Mucosa of descending colon (tissue), 3 donors: ENCODE results near the gene ALDOC. TPM values are rescaled to one million over a fixed set of nuclear protein-coding genes. Genes with fewer than 3 reads are reported as not detected.
"Not testable (repeated sequence)": the region's sequence is repeated elsewhere in the genome, so short reads cannot be mapped to it uniquely, and the experiment has no call there.

Experiments used
- ATAC-seq: fragments of 200-7000 bp; cut with Tn5 transposase; one replicate; pipeline ENCODE4 v1.9.1; 2020; ENCODE audit warnings: mild to moderate bottlenecking, moderate library complexity
- DNase-seq, 3 donors: peaks; one replicate each; pipeline ENCODE4 v3.0.0-alpha.2; 2020
- H3K36me3 ChIP-seq: fragments of 200-600 bp; one replicate; pipeline ENCODE4 v1.8.0; 2021; ENCODE audit warnings: low read depth, mild to moderate bottlenecking
- H3K4me1 ChIP-seq: fragments of 200-600 bp; one replicate; pipeline ENCODE4 v1.8.0; 2021; ENCODE audit warnings: low read depth, mild to moderate bottlenecking
- H3K4me3 ChIP-seq: fragments of 200-600 bp; one replicate; pipeline ENCODE4 v1.8.0; 2021; ENCODE audit warnings: mild to moderate bottlenecking
- H3K9me3 ChIP-seq: fragments of 200-600 bp; one replicate; pipeline ENCODE4 v1.8.0; 2021; ENCODE audit warnings: mild to moderate bottlenecking
- intact Hi-C, 2 donors: fragments of 100-400 bp; cut with DNase I in 1 of 2; cut with micrococcal nuclease in 1 of 2; formaldehyde crosslinking; loops; one replicate each; pipeline versions ENCODE4 v1.11.0 to v1.11.1; 2022; cut with DNase I, micrococcal nuclease
- total RNA-seq, 3 donors: library from RNA; stranded (reverse); fragmentation: NEBNext Ultra II Directional in 2 of 3; extraction: Animal tissue kit (Norgen Biotek cat#: 25700) in 2 of 3; gene quantifications; one replicate each; pipeline versions ENCODE4 v1.2.1 to v1.2.4, GENCODE V29; 2021 to 2023
- TF ChIP-seq, protein P1 (sequence below): fragments of 200-600 bp; IDR thresholded peaks from one replicate; pipeline ENCODE4 v1.8.0; 2022; ENCODE audit warnings: antibody characterized with exemption, mild to moderate bottlenecking
- donor health status: DM: no; HTN: no; CAD: no; lungs with moderate emphysema.
- donor health status: DM: no; HTN: no; CAD: no.
- donor health status: DM: no; HTN: yes; CAD: no.

ALDOC gene
- total RNA-seq, 3 donors from 2014 or later = 15.3 to 25.4 (median 19.7) TPM

DNA sequence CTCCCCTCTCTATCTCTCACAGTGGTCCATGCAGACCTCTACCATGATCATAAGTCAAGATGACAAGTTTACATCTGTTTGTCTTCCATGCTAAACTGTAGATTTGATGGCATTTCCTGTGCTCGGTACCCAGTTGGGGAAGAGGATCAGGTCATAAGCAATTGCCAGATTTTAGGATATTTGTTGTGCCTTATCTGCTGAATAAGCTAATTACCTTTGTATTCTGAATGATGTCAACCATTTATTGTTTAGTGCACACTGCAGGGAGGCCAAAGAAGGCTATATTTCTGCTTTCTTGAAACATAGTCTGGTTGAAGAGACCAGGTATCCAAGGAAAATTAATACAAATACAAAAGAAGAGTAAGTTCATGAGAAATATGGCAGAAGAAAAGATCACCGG lies 5.8 kb upstream of the ALDOC start:
- Histone ChIP-seq H3K4me1 (no peaks in the 10 kb centered on the region), H3K9me3 (no peaks in the 10 kb centered on the region), H3K36me3 (no peaks in the 10 kb centered on the region), H3K4me3 (no peak overlapping the region)
- ATAC-seq (no peak), DNase-seq (no peak)
- intact Hi-C loops = no loop called here
- TF ChIP-seq, protein P1, sequence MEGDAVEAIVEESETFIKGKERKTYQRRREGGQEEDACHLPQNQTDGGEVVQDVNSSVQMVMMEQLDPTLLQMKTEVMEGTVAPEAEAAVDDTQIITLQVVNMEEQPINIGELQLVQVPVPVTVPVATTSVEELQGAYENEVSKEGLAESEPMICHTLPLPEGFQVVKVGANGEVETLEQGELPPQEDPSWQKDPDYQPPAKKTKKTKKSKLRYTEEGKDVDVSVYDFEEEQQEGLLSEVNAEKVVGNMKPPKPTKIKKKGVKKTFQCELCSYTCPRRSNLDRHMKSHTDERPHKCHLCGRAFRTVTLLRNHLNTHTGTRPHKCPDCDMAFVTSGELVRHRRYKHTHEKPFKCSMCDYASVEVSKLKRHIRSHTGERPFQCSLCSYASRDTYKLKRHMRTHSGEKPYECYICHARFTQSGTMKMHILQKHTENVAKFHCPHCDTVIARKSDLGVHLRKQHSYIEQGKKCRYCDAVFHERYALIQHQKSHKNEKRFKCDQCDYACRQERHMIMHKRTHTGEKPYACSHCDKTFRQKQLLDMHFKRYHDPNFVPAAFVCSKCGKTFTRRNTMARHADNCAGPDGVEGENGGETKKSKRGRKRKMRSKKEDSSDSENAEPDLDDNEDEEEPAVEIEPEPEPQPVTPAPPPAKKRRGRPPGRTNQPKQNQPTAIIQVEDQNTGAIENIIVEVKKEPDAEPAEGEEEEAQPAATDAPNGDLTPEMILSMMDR = no peak

DNA sequence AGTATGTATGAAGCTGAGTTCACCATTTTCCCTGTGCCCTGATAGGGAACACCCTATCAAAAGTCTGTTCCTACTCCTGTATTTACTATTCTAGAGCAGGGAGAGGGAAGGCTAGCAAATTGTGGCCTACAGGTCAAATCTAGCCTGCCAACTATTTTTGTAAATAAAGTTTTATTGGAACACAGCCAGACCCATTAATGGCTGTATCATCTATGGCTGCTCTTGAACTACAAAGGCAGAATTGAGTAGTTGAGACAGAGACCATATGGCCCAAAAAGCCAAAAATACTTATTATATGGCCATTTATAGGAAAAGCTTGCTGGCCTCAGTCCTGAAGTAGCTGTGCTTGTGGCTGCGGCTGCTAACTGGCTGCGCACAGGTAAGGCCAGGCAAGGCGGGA lies 4.3 kb upstream of the ALDOC start:
- DNase-seq = no peak
- intact Hi-C loops = no loop called here
- Histone ChIP-seq H3K4me1 (peaks cover under 1% of the 10 kb centered on the region), H3K36me3 (no peaks in the 10 kb centered on the region), H3K9me3 (no peaks in the 10 kb centered on the region), H3K4me3 (no peak overlapping the region)
- no peak for ATAC-seq
- TF ChIP-seq, protein P1 = no peak

DNA sequence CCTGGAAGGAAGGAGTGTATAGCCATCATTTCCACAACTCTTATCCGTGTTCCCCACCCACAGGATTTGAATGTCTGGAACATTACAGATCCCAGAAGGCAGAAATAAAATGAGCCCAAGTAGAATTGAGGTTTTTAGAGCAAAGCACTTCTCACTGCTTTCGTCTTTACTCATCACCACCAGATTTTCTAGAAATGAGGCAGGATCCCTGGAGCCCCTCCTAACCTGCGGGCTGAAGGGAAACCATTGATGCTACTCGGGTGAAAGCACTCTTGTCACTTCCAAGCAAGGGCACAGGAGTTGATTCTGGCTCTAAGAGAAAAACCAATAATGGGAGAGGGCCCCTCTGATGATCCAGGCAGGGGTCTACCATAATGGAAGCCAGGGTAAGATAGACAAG lies 2.8 kb upstream of the ALDOC start:
- Histone ChIP-seq H3K36me3 (no peaks in the 10 kb centered on the region), H3K4me1 (peaks cover 2% of the 10 kb centered on the region), H3K9me3 (no peaks in the 10 kb centered on the region), H3K4me3 (no peak overlapping the region)
- intact Hi-C loops = no loop called here
- TF ChIP-seq, protein P1 = no peak
- DNase-seq (no peak), ATAC-seq (no peak)

DNA sequence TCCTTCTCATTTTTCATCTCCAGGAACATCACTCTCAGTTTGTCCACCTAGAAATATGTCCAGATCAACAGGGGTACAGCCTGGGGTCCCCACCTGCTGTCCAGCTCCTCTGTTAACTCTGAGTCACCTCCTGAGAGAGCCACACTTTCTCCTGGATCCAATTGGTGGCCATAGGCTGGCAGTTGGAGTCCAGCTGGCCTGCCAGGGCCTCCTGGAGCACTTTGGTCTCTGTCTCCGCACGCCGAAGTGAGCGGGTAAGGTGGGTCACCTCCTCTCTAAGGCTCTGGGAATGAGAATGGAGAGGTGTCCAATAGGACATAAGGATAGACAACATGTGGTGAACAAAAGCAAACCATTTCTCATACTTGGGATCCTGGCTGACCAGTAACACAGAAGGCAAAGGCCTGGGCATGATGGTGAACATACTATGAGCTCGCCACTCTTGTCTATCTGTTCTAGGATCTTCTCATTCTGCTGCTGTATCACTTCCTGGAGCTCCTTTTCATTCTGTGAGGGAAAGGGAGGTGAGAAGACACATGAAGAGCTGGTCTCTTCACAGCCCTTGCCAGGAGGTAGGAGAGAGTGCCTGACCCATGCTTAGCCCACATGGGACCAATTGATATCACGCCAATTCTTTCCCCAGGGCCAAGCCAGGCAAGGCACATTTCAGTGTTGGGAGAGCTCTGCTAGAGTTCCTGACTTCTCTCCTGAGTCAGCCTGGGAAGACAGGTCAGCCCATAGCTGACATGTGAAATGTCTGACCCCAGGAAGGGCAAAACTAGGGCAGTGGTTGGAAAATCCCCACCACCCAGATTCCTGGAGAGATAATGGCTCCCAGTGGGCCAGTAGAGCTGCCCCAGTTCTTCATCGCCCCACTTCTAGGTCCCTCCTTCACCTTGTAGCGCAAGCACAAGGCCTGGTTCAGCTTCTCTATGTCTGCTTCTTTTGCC lies 1.8 kb upstream of the ALDOC start:
- H3K4me3 ChIP-seq = no peak overlapping the region
- no peaks in the 10 kb centered on the region for H3K9me3 ChIP-seq
- peaks cover 2% of the 10 kb centered on the region for H3K4me1 ChIP-seq
- no peaks in the 10 kb centered on the region for H3K36me3 ChIP-seq
- intact Hi-C loops = no loop called here
- DNase-seq = no peak
- TF ChIP-seq, protein P1 = no peak
- no peak for ATAC-seq

DNA sequence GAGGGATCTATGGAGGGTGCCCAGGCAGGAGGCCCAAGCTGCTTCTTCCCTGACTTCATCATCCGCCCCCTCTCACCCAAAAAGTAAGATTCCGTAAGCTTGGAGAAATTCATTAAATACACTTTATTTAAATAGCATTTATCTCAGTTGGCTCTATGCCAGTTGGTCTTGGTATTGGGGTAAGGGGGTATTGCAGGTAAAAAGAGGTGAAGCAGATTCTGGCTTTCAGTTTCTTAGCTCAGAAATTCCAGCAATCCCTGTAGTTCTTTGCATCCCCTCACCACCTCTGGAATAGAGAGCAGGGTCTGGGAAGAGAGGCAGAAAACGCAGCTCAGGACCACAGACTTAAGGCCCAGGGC lies 750 bp upstream of the ALDOC start:
- Histone ChIP-seq H3K4me3 (no peak overlapping the region), H3K4me1 (peaks cover 7% of the 10 kb centered on the region), H3K36me3 (no peaks in the 10 kb centered on the region), H3K9me3 (no peaks in the 10 kb centered on the region)
- no peak for ATAC-seq
- DNase-seq = no peak
- TF ChIP-seq, protein P1 = no peak
- intact Hi-C loops = no loop called here

DNA sequence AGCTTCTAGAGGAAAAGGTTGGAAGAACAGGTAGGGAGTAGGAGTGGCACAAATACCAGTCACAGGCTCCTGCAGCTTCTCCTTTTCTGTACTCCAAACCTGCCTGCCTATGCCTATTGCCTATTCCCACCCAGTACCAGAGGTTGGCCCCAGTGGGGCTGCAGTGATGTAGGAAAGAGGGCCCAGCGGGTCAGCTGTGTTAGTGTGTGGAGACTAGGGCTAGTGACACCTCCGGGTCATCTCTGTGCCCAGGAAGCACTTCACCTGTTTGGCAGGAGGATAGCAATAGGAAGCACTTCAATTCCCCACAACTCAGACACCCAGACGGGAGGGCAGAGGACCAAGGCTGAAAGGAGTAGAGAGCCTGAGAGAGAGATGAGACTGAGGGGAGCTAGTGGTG lies 679 bp downstream of the ALDOC start:
- H3K36me3 ChIP-seq, H3K9me3 ChIP-seq, DNase-seq, ATAC-seq, intact Hi-C loops, H3K4me3 ChIP-seq: not testable (repeated sequence)
- H3K4me1 ChIP-seq = peaks cover 14% of the 10 kb centered on the region
